Renal cortical epithelial cell (primary cell): ENCODE measurements around the gene RBM14. TPM values are rescaled to one million over a fixed set of nuclear protein-coding genes. Genes with fewer than 3 reads are reported as not detected.

Experiments used
- total RNA-seq: library from RNA; depleted of rRNA; stranded (reverse); fragments of >200 nt; gene quantifications from 2 replicates; pipeline ENCODE4 v1.2.3, GENCODE V29; 2014

RBM14 gene
- total RNA-seq, 1 donor from 2014 or later = 36.4 TPM

Other genes with a start within 250 kb of the RBM14 start
- 1.4 and 5.3 TPM in 2 replicates for gene SLC29A2, start 244.9 kb upstream of the RBM14 start, total RNA-seq
- gene NPAS4, start 195.6 kb upstream of the RBM14 start, total RNA-seq = not detected in 2 replicates
- 33.3 and 52.4 TPM in 2 replicates for gene MRPL11, start 177.8 kb upstream of the RBM14 start, total RNA-seq
- gene PELI3, start 149.7 kb upstream of the RBM14 start, total RNA-seq = 4.9 and 6.7 TPM in 2 replicates
- 73.6 and 95.2 TPM in 2 replicates for gene DPP3, start 136.2 kb upstream of the RBM14 start, total RNA-seq
- 20.7 and 120 TPM in 2 replicates for gene BBS1, start 106.0 kb upstream of the RBM14 start, total RNA-seq
- gene ZDHHC24, start 70.6 kb upstream of the RBM14 start, total RNA-seq = 15.4 and 15.5 TPM in 2 replicates
- gene ACTN3, start 69.7 kb upstream of the RBM14 start, total RNA-seq = not detected in 2 replicates
- gene CTSF, start 48.0 kb upstream of the RBM14 start, total RNA-seq = 6.6 and 46.7 TPM in 2 replicates
- 0.35 and 0.80 TPM in 2 replicates for gene CCDC87, start 23.6 kb upstream of the RBM14 start, total RNA-seq
- gene CCS, start 23.4 kb upstream of the RBM14 start, total RNA-seq = 21.0 and 23.8 TPM in 2 replicates
- 122 and 200 TPM in 2 replicates for gene RBM4, start 22.1 kb downstream of the RBM14 start, total RNA-seq
- gene RBM4B, start 61.3 kb downstream of the RBM14 start, total RNA-seq = 16.1 and 26.7 TPM in 2 replicates
- 88.6 and 208 TPM in 2 replicates for gene SPTBN2, start 112.6 kb downstream of the RBM14 start, total RNA-seq
- gene RCE1, start 226.8 kb downstream of the RBM14 start, total RNA-seq = 23.1 and 26.4 TPM in 2 replicates
- 26.2 and 32.8 TPM in 2 replicates for gene LRFN4, start 240.4 kb downstream of the RBM14 start, total RNA-seq